Ureter (tissue), 1 donor: ENCODE measurements around the gene TFB2M. TPM values are rescaled to one million over a fixed set of nuclear protein-coding genes. Genes with fewer than 3 reads are reported as not detected.
"Not testable (repeated sequence)": the region's sequence is repeated elsewhere in the genome, so short reads cannot be mapped to it uniquely, and the experiment has no call there.

Experiments
- DNase-seq: peaks from one replicate; pipeline ENCODE4 v3.0.0-alpha.2; 2020; ENCODE audit warnings: low spot score
- total RNA-seq: library from RNA; stranded (reverse); gene quantifications from one replicate; pipeline ENCODE4 v1.2.4, GENCODE V29; 2023
- donor health status: DM: yes; HTN: yes; CAD: no.

TFB2M gene, protein sequence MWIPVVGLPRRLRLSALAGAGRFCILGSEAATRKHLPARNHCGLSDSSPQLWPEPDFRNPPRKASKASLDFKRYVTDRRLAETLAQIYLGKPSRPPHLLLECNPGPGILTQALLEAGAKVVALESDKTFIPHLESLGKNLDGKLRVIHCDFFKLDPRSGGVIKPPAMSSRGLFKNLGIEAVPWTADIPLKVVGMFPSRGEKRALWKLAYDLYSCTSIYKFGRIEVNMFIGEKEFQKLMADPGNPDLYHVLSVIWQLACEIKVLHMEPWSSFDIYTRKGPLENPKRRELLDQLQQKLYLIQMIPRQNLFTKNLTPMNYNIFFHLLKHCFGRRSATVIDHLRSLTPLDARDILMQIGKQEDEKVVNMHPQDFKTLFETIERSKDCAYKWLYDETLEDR
- total RNA-seq = 13.6 TPM

DNA sequence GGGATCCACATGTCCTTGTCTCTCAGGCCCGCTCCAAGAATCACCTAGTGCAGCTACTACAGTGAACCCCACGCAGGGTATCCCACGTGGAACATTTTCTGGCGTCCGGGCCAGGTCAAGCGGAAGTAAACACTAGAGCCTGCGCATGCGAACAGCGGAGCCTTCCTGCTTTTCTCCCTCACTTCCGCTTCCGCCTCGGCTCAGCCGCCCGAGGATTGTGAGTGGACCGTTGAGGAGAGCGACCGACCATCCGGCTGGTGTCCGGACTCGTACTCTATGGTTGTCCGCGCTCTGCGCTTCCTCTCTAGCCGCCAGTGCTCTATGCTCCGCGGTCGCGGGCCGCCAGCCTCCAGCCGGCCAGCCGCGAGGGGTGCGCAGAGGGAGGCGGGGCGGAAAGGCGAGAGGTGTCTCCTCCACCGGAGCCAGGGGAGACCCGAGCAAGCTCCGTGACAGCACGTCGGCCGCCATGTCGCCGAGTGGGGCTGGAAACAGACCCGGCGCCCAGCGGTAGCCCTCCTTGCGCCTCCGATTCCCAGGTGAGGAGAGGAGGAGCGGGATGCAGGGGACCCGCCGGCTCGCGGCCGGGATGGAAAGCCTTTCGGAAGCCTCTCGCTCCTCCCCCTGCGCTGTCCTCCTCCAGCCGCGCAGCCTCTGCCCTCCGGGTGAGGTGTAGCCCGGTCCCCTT is at the start of gene TFB2M, which contains the start of gene CNST:
TFB2M (minus strand) TSS at position 134 of the 685 bp plus-strand sequence; CDS start at position 11, 123 bp downstream.
CNST (plus strand) TSS at position 329 of the 685 bp plus-strand sequence. CDS start 25,107 bp downstream, outside the sequence.
- peak; percentile 97 for DNase-seq

- DNase-seq = no peak
These were observed 47.2 kb upstream of the TFB2M start for GRCh38 chr1:246613096-246613758.

DNA sequence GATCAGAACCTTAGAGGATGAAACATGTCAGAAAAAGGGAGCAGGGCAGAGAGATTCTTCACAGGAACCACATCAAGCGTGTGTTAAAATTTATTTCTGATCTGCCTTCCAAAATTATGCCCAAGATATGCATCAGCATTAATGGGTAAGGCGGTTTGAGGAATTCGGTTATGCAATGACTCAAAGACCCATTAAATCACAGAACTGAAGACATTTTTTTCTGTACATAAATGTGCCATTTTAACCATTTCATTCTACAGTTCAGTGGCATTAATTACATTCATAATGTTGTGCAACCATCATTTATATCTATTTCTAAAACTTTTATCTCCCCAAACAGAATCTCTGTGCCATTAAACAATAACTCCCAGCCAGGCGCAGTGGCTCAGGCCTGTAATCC is 43.6 kb upstream of the TFB2M start:
- DNase-seq = no peak

DNA sequence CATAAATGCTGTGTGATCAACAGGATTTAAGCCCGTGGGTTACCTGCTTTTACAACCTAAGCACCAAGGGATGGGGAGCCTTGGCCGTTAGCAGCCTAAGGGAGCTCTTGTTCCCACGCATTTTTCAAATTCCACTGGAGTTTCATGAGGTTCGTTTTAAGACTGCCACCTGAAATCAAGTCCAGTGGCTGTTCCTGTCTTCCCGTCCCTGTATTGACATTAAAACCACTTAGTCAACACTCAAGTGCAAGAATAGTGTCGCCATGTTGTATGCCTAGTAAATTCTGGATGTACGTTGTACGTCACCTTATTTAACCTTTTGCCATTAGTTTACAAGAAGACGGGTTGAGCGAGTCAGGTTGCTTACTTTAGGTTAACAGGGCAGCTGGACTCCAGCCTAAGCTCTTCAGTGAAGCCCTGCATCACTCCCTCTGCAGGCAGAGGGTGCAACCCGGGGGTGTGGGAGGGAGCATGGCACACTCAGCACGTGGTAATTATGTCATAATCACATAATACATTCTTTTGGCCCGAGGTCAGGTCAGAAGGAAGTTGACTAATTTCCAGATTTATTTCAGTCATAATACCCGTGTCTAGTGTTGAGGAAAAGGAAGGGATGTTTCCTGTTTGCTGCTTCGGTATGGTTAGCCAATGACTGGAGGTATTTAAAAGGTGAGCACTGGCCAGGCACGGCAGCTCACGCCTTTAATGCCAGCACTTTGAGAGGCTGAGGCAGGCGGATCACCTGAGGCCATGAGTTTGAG is 42.7 kb upstream of the TFB2M start:
- peak; percentile 85 for DNase-seq

- DNase-seq = no peak
These were observed 41.4 kb upstream of the TFB2M start for GRCh38 chr1:246607462-246607861.

- DNase-seq = not testable (repeated sequence)
These were observed 39.2 kb upstream of the TFB2M start for GRCh38 chr1:246605231-246605630.

DNA sequence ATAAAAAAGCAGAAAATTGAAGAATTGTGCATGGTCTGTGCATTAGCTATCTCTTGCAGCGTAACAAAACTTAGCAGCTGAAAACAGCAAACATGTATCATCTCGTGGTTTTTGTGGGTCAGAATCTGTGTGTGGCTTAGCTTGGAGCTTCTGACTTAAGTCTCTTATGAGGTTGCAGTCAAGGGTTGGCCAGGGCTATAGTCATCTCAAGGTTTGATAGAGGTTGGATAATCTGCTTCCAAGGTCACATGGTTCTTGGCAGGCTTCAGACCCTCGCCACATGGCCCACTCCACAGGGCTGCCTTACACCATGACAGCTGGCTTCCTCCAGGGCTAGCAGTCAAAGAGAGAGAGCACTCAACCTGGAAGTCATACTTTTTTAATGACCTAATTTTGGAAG is 36.1 kb upstream of the TFB2M start:
- no peak for DNase-seq

DNA sequence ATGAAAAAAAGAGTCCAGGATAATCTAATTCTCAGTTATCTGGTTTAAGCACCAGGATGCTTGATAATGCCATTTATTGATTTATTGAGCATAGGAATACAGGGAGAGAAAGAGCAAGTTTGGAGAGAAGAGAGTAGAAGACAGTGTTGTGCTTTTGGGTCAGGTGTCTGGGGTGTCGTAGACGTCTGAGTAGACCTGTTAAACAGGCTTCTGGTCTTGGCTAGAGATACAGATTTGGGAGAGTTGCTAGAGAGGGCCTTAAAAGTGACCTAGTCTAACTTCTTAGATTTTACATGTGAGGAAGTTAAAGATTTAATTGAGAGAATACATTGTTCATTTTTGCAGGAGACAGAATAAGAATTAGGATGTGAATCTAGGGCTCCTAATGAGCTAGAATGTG is 34.5 kb upstream of the TFB2M start:
- no peak for DNase-seq

- no peak for DNase-seq
These were observed 33.3 kb upstream of the TFB2M start for GRCh38 chr1:246599315-246599714.

GRCh38 chr1:246597971-246598370 is 31.9 kb upstream of the TFB2M start:
- no peak for DNase-seq

- peak; percentile 80 for DNase-seq
These were observed 31.3 kb upstream of the TFB2M start for GRCh38 chr1:246597340-246597739.

DNA sequence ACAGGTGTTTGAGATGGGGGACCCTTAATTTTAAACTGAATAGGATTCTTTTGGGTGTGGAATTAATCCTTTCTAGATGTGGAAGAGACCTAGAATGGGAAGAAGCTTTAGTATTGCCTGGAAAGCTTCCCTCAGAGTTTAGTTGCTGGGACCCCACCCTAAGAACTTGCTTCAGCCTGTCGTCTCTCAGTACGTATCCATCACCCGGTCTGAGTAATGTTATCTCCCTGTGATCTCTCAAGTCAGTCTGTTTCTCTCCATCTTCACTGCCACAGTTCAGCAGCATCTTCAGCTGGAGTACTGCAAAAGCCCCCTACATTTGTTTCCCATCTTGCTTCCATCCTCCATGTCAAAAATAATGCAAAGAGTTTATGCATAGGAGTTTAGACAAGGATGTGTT is 29.1 kb upstream of the TFB2M start:
- no peak for DNase-seq

GRCh38 chr1:246592695-246593094 is 26.6 kb upstream of the TFB2M start:
- no peak for DNase-seq

DNA sequence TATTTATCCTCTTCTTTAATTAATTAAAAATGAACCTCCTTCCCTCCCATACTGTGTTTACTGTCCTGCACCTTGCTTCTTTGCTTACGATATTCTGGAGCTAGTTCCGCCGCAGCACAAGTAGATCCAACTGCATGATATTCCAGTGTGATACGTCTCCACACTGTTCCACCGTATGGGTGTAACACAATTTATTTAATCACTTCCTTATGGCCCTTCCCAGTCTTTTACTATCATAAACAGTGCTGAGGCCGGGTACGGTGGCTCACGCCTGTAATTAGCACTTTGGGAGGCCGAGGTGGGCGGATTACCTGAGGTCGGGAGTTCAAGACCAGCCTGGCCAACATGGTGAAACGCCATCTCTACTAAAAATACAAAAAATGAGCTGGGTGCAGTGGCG is 25.9 kb upstream of the TFB2M start:
- DNase-seq = no peak

DNA sequence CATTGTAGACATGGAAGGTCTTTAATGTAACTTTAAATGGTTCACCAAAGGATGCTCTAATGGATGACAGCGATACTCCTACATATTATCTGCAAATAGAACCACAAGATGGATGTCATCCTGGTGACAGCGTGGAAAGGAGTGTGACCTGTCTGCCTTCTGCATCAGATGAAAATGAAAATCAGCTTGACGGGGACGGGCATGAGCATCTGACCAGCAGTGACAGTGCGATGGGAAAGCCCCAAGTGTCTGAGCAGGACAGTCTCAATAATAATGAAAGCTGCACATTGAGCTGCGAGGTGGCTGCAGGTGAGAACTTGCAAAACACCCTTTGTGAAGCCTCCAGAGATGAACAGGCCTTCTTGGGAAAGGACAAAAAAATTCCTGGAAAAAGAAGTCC is 25.4 kb upstream of the TFB2M start:
- no peak for DNase-seq

- no peak for DNase-seq
These were observed 25.0 kb upstream of the TFB2M start for GRCh38 chr1:246591047-246591446.

GRCh38 chr1:246589919-246590318 is 23.9 kb upstream of the TFB2M start:
- not testable (repeated sequence) for DNase-seq

DNA sequence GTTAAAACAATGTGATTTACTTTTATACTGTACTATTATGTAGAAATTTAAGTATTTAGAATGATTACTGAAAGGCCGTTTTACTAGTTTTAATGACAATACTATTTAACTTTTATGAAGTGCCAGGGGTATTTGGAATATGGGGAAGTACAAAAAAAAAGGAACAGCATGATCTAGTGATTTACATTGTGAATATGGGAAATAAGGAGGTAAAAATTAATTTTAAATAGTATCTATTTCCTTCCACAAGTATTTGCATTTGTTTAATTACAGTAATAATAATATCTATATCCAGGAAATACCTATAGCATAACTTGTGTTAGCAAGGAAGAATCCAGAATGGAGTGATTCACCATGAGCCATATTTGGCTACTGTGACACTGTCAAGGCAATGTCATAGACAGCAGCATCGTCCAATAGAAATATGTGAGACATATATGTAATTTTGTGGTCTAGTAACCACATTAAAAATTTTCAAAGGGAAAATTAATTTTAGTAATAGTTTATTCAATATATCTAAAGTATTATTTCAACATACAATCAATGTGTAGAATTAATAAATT is 22.2 kb upstream of the TFB2M start:
- DNase-seq = no peak

DNA sequence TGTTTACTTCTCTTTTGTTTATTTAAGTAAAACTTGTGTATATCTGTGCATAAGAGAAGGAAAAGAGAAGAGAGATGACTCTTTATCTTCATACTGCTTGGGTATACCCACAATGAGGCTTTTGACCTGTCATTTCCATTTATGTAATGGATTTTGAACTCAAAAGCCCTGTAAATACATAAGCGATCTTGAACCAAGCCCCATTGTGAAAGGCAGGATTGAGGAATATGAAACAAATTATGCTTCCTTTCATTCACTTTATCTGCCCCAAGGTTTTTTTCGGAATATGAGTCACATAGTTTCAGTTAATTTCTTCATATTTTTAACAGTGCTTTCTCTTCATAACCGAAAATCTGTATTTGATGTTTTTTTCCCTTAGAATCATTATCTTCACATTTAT is 21.5 kb upstream of the TFB2M start:
- no peak for DNase-seq

DNA sequence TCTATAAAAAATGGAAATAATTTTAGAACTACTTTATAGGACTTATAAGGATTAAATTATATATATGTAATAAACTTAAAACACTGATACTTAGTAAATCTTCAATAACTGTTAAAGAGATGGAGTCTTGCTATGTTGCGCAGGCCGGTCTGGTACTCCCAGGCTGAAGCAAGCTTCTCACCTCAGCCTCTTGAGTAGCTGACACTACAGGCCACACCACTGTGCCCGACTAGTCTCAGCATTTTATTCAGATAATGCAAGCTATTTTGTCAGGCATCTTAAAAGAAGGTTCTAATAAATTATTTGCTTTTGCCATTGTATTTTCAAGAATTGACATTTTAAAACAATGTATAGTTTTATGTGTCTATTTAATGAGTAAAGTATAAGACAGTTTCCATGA is 21.0 kb upstream of the TFB2M start:
- no peak for DNase-seq

DNA sequence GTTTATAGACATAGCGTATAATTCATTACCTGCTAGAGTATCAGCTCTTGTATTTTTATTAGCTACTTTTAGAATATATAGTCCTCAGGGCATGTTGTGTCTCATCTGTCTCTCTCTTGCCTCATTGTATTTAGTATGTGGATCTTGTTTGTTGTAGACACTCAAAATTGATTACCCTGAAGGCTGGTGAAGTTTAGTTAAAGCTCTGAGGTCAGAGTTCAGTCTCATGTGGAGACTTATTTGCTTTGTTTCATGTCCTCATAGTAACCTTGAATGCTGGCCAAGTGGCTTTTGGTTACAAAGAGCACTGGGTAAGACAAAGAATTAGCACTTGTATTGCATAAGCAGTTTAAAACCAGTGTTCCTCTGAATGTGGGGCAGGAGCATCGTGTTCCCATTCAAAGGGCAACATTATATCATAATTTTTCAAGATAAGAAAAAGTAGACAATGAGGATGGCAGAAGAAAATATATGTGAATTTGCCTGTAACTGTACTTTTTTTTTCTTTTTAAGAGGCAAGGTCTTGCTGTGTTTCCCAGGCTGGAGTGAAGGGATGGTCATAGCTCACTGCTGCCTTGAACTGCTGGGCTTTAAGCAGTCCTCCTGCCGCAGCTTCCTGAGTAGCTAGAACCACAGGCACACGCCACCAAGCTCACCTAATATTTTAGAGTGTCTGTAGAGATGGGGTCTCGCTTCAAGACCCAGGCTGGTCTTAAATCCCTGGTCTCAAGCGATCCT is 17.6 kb upstream of the TFB2M start:
- DNase-seq = no peak
